SIG-M5 (cell line): ENCODE measurements around the gene RASAL1.

Source experiments
- DNase-seq: peaks from one replicate; lab custom pipeline; 2025; lab: John Stamatoyannopoulos, UW

Gene RASAL1

GRCh38 chr12:113135178-113136127 is at the start of gene RASAL1:
RASAL1 (minus strand) TSS chr12:113135761; CDS start chr12:113135462, 299 bp downstream.
- no peak for DNase-seq

- peak; percentile 74 for DNase-seq
Observed at GRCh38 chr12:113184900-113185179, 49.3 kb upstream of the RASAL1 start.

- no peak for DNase-seq
Observed at GRCh38 chr12:113184098-113184899, 48.7 kb upstream of the RASAL1 start.

GRCh38 chr12:113183030-113183589 is 47.5 kb upstream of the RASAL1 start:
- DNase-seq, result no peak

DNA sequence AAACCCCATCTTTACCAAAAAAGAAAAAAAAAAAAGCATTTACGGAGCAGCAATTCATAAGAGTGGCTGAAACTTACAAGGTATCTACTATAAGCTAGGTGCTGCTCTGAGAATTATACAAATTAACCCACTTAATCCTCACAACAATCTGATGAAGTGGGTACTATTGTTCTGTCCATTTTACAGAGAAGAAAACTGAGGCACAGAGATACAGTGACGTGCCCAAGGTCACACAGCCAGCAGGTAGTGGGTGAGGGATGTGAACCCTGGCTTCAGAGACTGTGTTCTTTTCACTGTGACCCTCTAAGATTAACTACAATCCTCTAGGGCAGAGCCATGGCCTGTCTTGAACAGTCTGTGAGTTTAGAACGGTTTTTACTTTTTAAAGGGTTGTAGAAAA is 46.4 kb upstream of the RASAL1 start:
- no peak for DNase-seq

GRCh38 chr12:113180333-113180732 is 44.8 kb upstream of the RASAL1 start:
- DNase-seq, result no peak

DNA sequence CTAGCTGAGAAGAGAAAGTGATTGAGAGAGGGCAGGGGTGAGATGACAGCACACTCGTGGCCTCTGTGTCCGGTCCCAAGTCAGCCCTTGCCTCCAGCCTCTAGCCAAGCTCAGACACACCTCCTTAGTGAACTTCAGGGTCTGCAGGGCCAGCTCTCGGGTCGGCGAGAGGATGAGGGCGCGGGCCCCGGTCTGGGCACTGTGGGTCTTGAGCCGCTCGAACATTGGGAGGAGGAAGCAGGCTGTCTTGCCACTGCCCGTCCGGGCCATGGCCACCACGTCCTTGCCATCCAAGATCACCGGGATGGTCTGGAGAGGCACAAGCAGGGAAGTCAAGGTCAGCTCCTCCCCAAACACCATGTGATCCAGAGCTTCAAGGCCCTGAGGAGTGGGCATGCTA is 43.5 kb upstream of the RASAL1 start:
- no peak for DNase-seq

- DNase-seq, result no peak
Observed at GRCh38 chr12:113174461-113175384, 39.2 kb upstream of the RASAL1 start.

DNA sequence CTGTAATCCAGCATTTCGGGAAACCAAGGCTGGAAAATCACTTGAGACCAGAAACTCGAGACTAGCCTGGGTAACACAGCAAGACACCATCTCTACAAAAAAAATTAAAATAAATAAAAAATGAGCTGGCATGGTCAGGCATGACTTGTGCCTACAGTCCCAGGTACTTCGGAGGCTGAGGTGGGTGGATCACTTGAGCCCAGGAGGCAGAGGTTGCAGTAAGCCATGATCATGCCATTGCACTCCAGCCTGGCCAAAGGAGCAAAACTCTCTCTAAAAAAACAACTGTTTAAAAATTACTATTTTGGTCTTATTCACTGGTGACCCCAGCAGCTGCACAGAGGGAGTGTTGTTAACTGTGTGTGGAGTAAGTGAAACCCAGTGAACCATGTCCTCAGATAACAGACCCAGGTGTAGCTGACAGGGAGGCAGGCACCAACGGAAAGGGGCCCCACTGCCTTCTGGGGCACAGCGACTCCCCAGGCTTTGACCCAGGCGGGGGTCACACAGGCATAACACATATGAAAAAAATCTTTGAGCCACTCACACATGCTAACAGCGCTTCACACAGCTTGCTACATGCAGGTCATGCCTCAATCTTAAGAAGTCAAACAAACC is 37.6 kb upstream of the RASAL1 start:
- DNase-seq, result no peak

GRCh38 chr12:113172185-113172584 is 36.6 kb upstream of the RASAL1 start:
- DNase-seq, result no peak

GRCh38 chr12:113171543-113171942 is 36.0 kb upstream of the RASAL1 start:
- no peak for DNase-seq

DNA sequence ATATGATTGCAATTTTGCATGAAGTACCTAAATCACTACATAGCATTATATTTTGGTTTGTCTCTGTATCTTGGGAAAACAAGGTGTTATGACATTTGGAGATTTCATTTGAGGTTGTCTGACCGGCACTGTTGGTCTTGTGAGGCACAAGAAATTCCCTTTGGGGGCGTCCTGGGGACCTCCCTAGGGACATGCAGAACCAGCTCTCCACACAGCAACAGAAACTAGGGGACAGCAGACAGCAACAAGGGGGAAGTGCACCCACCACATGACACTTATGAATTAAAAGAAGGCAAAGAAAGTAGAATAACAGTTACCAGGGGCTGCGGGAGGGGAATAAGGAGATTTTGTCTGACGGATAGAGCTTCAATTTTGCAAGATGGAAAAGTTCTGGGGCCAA is 35.4 kb upstream of the RASAL1 start:
- DNase-seq, result no peak

- no peak for DNase-seq
Observed at GRCh38 chr12:113170457-113170856, 34.9 kb upstream of the RASAL1 start.

- no peak for DNase-seq
Observed at GRCh38 chr12:113169697-113170096, 34.1 kb upstream of the RASAL1 start.

GRCh38 chr12:113167868-113168267 is 32.3 kb upstream of the RASAL1 start:
- DNase-seq, result no peak

DNA sequence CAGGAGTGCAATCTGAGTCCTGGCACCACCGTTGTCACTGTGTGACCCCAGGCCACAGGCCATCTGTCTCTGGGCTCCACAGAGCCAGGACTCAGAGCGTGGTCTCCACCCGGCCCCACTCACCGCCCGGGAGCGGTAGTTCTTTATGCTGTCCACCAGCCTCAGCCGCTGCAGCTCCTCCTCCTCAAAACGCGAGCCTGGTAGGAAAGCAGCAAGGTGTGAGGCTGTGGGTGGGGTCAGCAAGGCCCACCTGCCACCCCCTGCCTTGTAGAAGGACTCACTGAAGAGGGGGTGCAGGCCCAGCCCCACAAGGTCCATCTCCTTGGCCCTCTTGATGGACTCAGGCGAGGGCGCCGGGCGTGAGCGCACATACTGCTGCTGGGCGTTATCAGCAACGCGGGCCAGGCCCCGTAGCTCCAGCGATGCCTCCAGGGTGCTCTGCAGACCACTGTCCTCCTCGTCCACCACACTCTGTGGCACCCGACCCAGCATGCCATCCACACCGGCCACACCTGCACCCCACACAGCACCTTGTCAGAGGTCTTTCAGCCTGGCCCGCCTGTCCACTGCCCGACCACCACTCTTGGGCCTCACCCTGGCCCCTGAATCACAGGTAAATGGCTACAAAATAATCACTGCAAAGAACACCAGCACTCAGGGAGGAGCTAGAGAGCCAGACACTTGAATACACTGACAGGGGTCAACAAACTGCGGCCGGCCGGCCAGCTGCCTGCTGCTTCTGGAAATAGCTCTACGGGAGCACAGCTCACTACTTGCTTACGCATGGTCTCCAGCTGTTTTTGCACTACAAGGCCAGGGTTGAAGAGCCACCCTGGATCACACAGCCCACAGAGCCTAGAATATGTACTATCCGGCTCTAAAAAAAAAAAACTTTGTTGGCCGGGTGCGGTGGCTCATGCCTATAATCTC is 30.2 kb upstream of the RASAL1 start:
- no peak for DNase-seq

- DNase-seq, result no peak
Observed at GRCh38 chr12:113164014-113164413, 28.5 kb upstream of the RASAL1 start.

DNA sequence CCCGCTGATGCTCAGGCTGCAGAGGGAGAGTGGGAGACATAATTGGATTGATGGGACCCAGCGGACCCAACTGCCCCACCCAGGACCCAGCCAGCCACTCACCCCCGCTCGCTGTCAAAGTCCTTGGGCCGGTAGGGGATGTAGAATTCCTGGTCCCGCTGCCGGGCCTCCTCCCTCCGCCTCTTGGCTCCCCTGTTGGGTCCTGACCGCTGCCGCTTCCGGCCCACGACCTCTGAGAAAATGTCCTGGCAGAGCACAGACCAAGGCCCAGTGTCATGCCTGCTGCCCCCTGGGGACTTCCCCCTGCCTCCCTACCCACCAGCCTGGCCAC is 27.4 kb upstream of the RASAL1 start:
- no peak for DNase-seq

- DNase-seq, result no peak
Observed at GRCh38 chr12:113162102-113163029, 26.8 kb upstream of the RASAL1 start.
